Esophagus (tissue), 2 donors: Measurements from ENCODE around the gene BOK. TPM values are rescaled to one million over a fixed set of nuclear protein-coding genes. Genes with fewer than 3 reads are reported as not detected.

Experiments
- H3K27ac ChIP-seq, 2 donors: one replicate each; pipeline ENCODE4 v1.5.1; 2013; ENCODE audit warnings: low read depth in 2 of 2, mild to moderate bottlenecking in 2 of 2, inconsistent platforms in 1 of 2, low read length in 1 of 2, moderate library complexity in 1 of 2
- H3K27me3 ChIP-seq, 2 donors: one replicate each; pipeline ENCODE4 v1.6.1; 2013; ENCODE audit warnings: low read length in 2 of 2, control low read depth in 1 of 2, mild to moderate bottlenecking in 1 of 2; ENCODE audit not compliant: insufficient read depth in 2 of 2, control insufficient read depth in 1 of 2
- H3K36me3 ChIP-seq, 2 donors: one replicate each; pipeline ENCODE4 v1.6.1; 2013; ENCODE audit warnings: low read length in 1 of 2; ENCODE audit not compliant: control insufficient read depth in 2 of 2, insufficient read depth in 2 of 2
- H3K4me1 ChIP-seq, 2 donors: one replicate each; pipeline ENCODE4 v1.6.1; 2013; ENCODE audit warnings: low read length in 1 of 2; ENCODE audit not compliant: control insufficient read depth in 2 of 2, insufficient read depth in 2 of 2
- H3K4me3 ChIP-seq, 2 donors: one replicate each; pipeline ENCODE4 v1.5.1; 2013; ENCODE audit warnings: low read length in 2 of 2, mild to moderate bottlenecking in 2 of 2, low read depth in 1 of 2, moderate library complexity in 1 of 2
- H3K9me3 ChIP-seq, 2 donors: one replicate each; pipeline ENCODE4 v1.6.1; 2013; ENCODE audit warnings: mild to moderate bottlenecking in 2 of 2, low read depth in 1 of 2, low read length in 1 of 2, moderate library complexity in 1 of 2; ENCODE audit not compliant: control insufficient read depth in 2 of 2, insufficient read depth in 1 of 2
- WGBS, 2 donors: extraction: QIAGEN DNeasy Blood & Tissue Kit; methylation state at CpG; one replicate each; pipeline ENCODE4 v1.1.7; 2013; 5-methylcytosine and 5-hydroxymethylcytosine counted together
- polyA plus RNA-seq, 2 donors: library from polyadenylated mRNA; stranded (reverse); fragments of 200-250 nt; gene quantifications; one replicate each; pipeline ENCODE4 v1.2.3, GENCODE V29; 2013
- donor health status: healthy with polysubstance abuse.
- donor health status: Bipolar disorder and iron deficiency.

Gene BOK
- polyA plus RNA-seq, 2 donors = 29.8 to 38.7 TPM

DNA sequence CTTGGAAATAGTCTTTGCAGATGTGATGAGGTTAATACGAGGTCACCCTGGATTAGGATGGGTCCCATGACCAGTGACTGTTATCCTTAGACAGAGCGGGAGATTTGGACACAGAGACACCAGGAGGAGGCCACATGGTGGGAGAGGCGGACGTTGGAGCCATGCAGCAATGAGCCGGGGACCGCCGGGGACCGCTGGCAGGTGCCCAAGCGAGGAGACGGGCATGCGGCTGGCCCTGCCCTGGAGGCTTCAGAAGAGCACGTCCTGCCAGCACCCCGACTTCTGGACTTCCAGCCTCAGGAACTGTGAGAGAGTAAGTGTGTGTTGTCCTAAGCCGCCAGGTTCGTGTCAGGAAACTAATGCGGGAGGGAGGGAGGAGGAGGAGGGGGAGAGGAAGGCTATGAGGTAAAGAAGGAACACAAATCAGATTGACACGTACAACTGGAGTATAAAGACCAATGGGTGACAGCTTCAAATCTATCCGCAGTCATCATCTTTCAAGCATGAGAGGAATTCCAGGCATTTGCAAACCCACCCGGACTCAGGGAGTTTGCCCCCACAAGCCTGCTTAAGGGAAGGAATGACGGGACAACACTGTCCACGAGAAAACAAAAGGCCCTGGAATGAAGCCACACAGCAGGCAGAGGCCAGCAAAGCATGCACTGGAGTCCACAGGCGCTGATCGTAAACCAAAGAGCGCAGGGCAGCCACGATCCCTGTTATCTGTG is 11.6 kb upstream of the BOK start:
- no peaks in the 10 kb centered on the region for H3K27me3 ChIP-seq
- peaks cover 1 to 3% of the 10 kb centered on the region in 2 donors for H3K4me1 ChIP-seq
- H3K4me3 ChIP-seq = no peak overlapping the region
- WGBS, 2 donors = 27 to 31% methylated on average over 25 of the region's 25 CpGs
- no peaks in the 10 kb centered on the region for H3K36me3 ChIP-seq
- no peak overlapping the region for H3K27ac ChIP-seq
- H3K9me3 ChIP-seq = peaks cover 0 to 2% of the 10 kb centered on the region in 2 donors

DNA sequence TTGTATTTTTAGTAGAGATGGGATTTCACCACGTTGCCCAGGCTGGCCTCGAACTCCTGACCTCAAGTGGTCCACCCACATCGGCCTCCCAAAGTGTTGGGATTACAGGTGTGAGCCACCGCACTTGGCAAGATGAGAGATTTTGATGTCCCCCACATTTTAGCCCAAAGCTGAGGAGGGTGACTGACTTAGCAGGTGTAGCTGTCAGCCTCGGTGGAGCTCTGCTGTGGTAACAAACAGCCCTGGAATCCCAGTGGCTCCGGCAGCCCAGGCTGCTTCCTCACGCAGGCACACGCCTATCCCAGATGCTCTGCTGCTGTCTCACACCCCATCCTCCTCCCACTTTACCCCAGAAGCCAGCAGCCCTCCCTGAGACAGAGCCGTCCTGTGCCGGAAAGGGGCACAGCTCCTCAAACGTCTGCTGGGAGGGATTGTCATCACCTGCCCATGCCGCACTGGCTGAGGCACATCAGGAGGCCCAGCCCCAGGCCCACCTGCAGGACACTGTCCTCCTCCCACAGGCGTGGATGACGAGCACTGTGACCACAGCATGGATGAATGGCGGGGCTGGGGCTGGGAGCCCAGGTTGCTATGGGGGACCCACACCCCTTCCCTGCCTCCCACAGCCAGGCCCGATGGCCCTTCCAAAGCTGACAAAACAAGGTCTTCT is 10.6 kb upstream of the BOK start:
- no peaks in the 10 kb centered on the region for H3K27me3 ChIP-seq
- no peak overlapping the region for H3K27ac ChIP-seq
- WGBS, 2 donors = 90 to 91% methylated on average over 16 of the region's 16 CpGs
- H3K4me3 ChIP-seq = no peak overlapping the region
- H3K9me3 ChIP-seq = peaks cover 0 to 5% of the 10 kb centered on the region in 2 donors
- peaks cover 3 to 6% of the 10 kb centered on the region in 2 donors for H3K4me1 ChIP-seq
- no peaks in the 10 kb centered on the region for H3K36me3 ChIP-seq

DNA sequence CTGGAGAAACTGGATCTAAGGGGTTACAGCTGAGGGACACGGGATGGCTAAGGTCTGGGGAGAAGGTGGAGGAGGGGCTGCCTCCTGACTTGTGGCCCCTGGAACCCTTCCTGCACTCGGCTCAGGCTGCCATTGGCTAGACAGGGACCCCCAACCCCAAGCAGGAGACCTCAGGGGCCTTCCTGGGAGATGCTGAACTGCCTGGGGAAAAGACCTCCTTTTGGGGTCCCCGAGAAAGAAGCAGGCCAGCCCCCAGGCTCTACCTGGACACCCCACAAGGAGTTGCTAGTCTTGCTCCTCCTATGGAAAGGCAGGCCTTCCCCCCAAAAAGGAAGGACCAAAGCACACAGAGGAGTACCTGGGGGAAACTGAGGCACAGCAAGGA is 10.1 kb upstream of the BOK start:
- Histone ChIP-seq H3K36me3 (no peaks in the 10 kb centered on the region), H3K27me3 (no peaks in the 10 kb centered on the region), H3K9me3 (peaks cover 0 to 5% of the 10 kb centered on the region in 2 donors), H3K4me1 (peaks cover 3 to 6% of the 10 kb centered on the region in 2 donors), H3K27ac (no peak overlapping the region), H3K4me3 (no peak overlapping the region)
- WGBS, 2 donors = 76 to 84% methylated on average over 3 of the region's 3 CpGs

DNA sequence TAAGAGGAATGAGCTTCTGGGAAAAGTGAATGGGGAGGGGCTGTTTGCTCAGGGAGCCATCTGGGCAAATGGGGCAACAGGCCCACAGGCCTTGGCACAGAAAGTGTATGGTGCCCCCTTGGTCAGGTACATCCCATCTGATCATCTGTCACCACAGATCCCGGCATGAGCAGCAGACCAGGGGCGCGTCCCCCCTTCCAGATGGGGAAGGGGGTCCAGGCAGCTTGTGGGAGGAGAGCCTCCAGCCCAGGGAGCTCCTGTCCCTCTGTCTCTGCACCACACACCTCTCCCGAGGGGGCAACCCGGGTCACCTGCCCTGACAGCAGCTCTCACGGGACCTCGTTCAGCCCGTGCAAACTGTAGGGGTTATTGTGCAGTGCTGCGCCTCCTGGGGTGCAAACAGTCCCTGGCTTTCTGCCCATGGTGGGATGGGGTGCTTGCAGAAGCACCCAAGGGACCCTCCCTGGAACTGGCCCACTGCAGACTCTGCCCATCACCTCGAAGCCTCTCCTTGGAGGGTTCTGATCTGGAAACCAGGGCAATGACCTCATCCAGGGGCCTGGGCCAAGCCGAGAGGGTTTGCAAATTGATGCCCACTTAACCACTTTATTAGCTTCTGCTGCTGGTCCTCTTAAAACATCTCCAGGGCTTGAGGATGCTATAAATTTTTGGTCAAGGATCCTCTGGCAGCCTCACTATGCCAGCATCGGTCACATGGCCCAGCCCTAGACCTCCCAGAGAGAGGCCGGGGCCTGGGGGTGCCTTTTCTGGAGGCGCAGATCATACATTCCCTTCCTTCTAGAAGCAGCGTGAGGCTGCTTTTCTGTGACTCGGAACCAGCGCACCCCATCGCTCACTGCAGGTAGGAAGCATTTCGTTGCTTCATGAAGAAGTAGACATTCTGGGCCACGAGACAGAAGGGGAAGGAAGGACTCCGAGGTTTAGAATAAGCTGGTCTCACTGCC is 7.6 kb upstream of the BOK start:
- WGBS, 2 donors = 76 to 80% methylated on average over 21 of the region's 21 CpGs
- H3K9me3 ChIP-seq = peaks cover 0 to 5% of the 10 kb centered on the region in 2 donors
- no peaks in the 10 kb centered on the region for H3K27me3 ChIP-seq
- H3K27ac ChIP-seq = no peak overlapping the region
- no peak overlapping the region for H3K4me3 ChIP-seq
- H3K4me1 ChIP-seq = peaks cover 5 to 6% of the 10 kb centered on the region in 2 donors
- H3K36me3 ChIP-seq = no peaks in the 10 kb centered on the region

DNA sequence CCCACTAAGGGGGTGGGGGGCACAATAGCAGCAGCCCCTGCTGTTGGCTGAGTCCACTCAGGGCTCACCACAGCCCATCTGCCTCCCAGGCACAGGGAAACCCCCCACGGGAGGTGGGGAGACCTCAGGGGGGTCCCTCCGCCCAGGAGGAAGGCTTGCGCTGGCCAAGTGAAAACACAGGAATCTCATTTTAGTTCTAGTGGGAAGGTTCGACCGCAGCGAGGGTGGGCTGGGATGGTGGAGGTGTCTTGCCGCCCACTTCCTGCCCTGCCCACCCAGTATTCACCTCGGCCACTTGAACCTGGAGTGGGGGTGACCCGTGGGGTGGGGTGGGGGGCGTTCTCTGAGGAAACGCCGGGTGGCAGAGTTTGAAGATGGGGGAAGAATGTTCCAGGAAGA is 6.9 kb upstream of the BOK start:
- H3K9me3 ChIP-seq = peaks cover 0 to 5% of the 10 kb centered on the region in 2 donors
- H3K27me3 ChIP-seq = no peaks in the 10 kb centered on the region
- H3K4me3 ChIP-seq = no peak overlapping the region
- H3K36me3 ChIP-seq = no peaks in the 10 kb centered on the region
- H3K27ac ChIP-seq = no peak overlapping the region
- 64 to 73% methylated on average over 10 to 12 of the region's 12 CpGs for WGBS, 2 donors
- H3K4me1 ChIP-seq = peaks cover 6 to 7% of the 10 kb centered on the region in 2 donors

DNA sequence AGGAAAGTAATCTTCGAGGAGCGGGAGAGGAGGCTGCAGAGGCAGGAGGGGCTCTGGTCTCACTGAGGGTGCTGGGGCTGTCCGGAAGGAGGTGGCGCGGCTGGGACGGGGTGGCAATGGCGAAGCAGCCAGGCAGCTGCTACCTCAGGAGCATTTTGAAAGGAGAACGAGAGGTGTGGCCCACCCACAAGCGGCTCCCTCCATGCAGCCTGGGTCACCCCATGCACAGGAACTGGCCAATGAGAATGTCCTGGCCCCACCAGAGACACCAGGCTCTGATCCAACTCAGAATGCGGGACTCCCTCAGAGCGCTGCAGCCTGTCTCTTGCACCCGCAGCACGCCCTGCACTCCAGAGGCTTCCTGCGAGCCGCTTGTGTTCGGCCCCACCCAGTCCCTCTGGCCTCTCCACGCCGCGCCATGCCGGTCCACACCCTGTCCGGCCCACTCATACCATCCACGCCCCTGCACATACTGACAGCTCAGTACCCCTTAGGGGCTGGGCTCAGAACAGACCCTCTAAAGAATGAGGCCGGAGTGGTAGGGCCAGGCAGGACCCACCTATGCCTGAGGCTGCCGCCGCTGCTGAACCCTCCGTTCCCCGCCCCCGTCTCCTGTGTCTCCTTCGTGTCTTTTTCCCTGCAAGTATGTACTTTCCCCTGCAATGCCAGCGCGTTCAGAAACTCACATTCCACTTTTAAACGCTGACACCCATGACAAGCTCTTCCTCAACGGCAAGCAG is 6.4 kb upstream of the BOK start:
- no peaks in the 10 kb centered on the region for H3K27me3 ChIP-seq
- H3K9me3 ChIP-seq = peaks cover 0 to 5% of the 10 kb centered on the region in 2 donors
- no peak overlapping the region for H3K4me3 ChIP-seq
- 56 to 70% methylated on average over 33 of the region's 33 CpGs for WGBS, 2 donors
- H3K36me3 ChIP-seq = no peaks in the 10 kb centered on the region
- H3K27ac ChIP-seq = no peak overlapping the region
- peaks cover 5 to 7% of the 10 kb centered on the region in 2 donors for H3K4me1 ChIP-seq

DNA sequence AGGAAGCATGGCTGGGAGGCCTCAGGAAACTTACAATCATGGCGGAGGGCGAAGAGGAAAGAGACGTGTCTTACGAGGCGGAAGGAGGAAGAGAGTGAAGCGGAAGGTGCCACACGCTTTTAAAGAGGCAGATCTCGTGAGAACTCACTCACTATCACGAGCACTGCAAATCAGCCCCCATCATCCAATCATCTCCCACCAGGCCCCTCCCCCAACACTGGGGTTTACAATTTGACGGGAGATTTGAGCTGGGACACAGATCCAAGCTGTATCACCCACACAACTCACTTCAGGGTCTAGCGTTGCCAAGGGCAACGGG is 5.1 kb upstream of the BOK start:
- no peaks in the 10 kb centered on the region for H3K36me3 ChIP-seq
- no peak overlapping the region for H3K4me3 ChIP-seq
- peaks cover 0 to 5% of the 10 kb centered on the region in 2 donors for H3K9me3 ChIP-seq
- H3K27ac ChIP-seq = no peak overlapping the region
- 79 to 89% methylated on average over 12 of the region's 12 CpGs for WGBS, 2 donors
- peaks cover 4 to 7% of the 10 kb centered on the region in 2 donors for H3K4me1 ChIP-seq
- no peaks in the 10 kb centered on the region for H3K27me3 ChIP-seq

DNA sequence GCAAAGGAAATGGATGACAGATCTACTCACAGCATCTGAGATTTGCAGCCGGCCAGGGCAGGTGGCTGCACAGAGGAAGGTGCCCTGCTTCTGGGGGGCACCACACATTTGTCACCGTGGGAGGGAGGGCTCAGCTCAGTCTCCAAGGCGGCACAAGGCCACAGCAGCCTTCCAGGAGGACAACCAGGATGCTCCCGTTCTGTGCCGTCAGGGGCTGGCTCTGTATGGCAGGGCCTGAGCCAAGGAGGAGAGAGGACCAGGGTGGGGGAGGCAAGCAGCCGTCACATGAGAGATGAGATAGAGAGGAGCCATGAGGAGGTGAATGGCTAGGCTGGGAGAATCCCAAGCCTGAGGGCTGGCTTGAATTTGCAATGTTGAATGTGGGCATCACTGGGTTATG is 4.6 kb upstream of the BOK start:
- Histone ChIP-seq H3K36me3 (no peaks in the 10 kb centered on the region), H3K27ac (no peak overlapping the region), H3K9me3 (peaks cover 0 to 5% of the 10 kb centered on the region in 2 donors), H3K4me1 (peaks cover 4 to 7% of the 10 kb centered on the region in 2 donors), H3K27me3 (no peaks in the 10 kb centered on the region), H3K4me3 (no peak overlapping the region)
- 57 to 72% methylated on average over 6 of the region's 6 CpGs for WGBS, 2 donors
